NCI-H510A treated with DMSO at 0.1 percent for 48 hours (cell line): Measurements from ENCODE around the gene COQ7.

Experiments
- DNase-seq: peaks from one replicate; lab custom pipeline; 2025; lab: John Stamatoyannopoulos, UW

The COQ7 gene

DNA sequence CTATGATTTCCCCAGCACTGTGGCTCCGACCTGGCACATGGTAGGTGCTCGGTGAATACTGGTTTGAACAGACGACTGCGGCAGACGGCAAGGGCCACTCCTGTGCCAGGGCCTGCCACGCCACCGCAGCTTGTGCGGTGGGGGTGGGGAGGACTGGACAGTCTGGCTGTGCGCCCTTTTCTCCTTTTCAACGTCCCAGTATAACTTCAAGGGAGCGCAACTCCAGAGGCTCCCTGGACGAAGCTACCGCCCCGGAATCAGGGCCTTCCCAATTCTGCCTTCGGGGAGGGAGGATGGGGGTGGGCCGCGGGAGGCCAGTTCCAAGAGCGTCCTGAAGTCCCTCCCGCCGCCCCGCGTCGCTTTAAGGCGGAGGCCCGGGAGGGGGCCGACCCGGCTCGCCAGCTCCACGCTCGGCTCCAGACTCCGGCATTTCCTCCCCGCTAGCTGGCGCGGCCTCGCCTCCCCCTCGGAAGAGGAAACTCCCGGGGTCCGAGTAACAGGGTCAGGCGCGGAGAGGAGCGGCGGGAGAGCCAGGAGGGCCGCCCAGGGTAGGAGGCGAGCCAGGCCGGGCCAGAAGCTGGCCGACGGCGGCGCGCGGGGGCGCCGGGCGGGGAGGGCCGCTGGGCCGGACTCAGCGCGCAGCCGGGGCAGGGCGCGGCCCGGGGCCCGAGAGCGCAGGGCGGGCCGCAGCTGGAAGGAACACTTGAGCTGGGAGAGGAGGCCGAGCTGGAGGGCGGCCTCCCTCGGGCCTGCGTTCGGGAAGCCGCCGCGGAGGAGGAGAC, 46.4 kb downstream of the COQ7 start, which contains the start of gene ITPRIPL2:
Gene ITPRIPL2 (plus strand): TSS at position 388 of the 782 bp plus-strand sequence. CDS start 498 bp downstream, outside the sequence.
- peak; percentile 99 for DNase-seq

DNA sequence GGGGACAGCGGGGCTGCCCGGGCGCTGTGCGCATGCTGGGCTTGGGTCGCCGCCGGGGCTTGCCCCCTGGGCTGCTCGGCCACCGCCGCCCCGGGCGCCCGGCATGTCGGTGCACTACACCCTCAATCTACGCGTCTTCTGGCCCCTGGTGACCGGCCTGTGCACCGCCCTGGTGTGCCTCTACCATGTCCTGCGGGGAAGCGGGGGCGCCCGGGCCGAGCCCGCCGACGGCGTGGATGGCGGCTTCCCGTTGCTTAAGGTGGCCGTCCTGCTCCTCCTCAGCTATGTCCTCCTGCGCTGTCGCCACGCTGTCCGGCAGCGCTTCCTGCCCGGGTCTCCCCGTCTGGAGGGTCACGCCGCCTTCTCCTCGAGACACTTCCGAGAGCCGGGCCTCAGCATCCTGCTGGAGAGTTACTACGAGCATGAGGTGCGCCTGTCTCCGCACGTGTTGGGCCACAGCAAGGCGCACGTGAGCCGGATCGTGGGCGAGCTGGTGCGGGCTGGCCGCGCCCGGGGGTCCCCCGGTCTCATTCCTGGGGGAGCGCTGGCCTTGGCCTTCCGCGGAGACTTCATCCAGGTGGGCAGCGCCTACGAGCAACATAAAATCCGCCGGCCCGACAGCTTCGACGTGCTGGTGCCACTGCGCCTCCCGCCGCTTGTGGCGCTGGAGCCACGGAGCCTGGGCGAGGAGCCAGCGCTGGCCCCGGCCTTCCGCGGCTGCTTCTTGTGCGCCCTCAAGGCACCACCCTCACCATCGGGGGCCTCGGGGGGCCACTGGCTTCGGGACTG, 47.1 kb downstream of the COQ7 start:
- peak; percentile 93 for DNase-seq

DNA sequence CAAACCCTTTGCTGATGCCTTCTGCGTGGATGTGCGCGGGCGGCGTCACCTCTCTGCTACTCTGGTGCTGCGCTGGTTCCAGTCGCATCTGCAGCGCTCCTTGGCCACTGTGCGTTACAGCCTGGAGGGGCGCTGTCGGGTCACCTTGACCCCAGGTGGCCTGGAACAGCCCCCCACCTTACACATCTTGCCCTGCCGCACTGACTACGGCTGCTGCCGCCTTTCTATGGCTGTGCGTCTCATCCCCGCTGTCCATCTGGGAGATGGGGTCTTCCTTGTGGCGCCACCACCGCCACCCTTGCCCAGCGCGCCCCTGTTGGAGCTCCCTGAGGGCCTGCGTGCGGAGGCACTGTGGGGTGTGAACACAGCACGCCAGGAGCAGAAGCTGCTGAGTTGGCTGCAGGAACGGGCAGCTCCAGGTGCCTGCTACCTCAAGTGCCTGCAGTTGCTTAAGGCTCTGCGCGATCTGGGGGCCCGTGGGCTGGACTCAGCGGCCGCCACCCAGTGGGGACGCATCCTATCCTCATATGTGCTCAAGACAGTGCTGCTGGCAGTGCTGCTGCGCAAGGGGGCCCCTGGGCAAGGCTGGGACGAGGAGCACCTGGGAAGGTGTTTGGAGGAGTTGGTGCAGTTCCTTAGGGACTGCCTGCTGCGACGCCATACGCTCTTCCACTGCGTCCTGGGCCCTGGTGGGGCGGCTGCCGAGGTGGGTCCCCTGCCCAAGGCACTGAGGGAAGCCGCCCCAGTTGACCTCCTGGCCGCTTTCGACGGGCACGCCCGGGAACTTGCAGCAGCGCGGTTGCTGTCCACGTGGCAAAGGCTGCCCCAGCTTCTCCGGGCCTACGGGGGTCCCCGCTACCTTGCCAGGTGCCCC, 48.0 kb downstream of the COQ7 start:
- no peak for DNase-seq

DNA sequence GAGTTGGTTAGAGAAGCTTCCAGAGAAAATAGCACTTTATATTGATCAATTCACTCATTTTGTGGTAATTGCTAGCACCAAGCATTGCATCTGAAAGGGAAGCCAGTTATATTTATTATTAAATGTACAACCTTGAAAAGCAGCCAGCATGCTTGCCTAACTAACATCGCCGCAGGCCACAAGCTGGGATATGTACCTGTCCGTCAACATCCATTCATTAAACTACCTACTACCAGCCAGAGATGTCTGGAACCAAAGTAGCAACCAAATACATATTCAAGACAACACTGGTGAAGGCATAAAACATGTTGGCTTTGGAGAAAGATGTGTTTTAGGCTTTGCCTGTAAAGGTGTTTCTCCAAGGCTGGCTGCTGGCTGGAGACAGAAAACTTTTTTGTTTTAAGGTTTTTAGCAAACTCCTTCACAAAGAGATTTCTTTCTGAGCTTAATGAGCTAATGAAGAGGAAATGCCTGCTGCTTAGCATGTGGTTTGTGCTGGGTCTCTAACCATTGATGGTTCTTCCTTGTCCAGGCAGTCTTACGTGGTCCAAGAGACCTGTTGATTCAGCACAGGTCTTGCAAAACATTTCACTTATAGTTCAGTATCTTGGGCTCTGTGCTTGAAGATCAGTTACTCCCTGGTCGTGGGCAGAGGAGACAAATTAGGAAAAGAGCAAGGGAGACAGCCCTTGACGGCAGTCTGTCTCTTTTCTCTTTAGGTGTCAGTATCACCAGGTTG, 49.5 kb downstream of the COQ7 start:
- DNase-seq, result no peak

DNA sequence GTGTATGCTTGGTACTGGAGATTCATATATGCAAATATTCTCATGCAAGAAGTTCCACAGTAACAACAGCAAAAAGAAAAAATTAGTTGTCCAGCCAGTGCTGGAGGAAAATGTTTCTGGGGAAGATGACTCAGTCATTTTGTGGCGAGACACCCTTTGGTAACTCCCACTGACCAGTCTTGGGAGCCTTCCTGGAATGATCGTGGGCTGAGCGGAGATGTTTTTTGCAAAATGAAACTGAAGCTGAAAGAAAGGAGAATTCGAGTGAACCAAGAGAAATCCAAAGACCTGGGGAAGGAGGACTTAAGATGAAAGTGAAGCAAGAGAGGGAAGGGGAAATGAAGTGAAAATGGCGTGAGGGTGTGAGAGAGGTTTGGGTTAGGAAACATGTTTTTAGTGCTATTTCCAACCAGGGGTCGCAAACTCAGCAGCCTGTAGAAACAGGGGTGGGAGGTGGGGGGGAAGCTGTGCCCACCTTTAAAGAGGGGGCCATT, 51.6 kb downstream of the COQ7 start:
- DNase-seq, result no peak

DNA sequence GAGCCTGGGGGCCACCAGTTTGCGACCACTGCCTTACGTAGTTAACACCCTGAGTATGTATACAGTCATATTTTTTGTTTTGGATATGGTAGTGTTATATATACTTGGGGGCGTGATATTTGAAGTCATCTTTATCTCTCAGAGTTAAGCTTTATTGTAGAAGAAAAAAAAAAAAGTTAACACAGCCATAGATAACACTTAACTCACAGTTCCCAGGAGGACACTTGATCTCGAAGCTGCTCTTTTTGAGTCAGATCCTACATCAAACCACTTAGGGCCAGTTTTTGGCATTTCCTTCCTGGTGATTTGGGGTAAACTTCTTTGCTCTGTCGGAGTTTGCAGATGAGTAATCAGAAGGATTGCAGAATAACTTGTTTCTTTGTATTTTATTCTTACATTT, 52.1 kb downstream of the COQ7 start:
- DNase-seq, result no peak

DNA sequence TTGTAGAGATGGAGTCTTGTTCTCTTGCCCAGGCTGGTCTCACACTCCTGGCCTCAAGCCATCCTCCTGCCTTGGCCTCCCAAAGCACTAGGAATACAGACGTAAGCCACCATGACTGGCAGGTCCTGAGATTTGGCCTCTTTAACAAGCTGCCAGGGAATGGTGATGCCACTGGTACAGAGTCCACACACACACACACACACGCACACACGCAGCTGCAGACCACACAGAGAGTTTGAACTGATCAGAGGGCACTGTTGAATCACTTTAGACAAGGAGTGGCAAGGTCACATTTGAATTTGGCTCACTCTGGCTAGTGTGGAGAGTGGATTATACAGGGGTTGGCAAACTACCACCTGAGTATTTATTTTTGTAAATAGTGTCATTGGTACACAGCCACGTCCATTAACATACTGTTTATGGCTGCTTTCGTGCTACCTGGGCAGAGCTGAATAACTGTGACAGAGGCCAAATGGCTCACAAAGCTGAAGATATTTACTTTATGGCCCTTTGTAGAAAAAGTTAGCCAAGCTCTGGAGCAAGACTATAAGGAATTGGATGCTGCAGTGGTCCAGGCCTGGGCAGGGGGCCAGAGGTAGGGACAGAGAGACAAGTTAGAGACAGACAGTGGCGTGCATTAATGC, 56.2 kb downstream of the COQ7 start:
- no peak for DNase-seq

DNA sequence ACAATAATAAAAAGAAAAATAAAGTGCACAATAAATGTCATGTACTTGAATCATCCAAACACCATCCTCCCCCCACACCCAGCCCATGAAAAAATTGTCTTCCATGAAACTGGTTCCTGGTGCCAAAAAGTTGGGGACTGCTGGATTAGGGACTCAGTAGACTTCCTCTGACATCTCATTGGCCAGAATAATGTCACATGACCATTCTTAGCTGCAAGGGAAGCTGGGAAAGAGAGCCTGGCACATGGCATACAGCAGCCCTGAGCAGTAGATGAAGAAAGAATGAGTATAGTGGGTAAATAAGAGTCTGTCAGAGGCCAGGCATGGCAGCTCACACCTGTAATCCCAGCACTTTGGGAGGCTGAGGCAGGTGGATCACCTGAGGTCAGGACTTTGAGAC, 58.9 kb downstream of the COQ7 start:
- DNase-seq, result no peak

DNA sequence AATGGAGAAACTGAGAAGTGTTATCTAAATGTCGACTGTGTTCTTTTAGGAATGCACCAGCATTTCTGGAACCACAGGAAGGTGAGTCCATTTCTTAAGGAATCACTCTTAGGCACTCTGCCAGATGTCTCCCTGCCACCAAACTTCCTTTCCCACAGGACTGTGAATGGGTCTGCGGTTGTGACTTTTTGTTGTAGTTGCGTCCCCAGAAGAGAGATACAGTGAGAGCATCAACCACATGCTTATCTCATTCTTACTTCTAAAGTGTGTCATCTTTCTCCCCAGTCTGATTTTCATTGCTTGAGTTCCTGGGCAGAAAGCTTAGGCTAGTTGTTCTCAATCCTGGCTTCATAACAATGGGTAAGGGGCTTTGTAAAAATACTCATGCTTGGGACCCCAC, 59.8 kb downstream of the COQ7 start:
- DNase-seq, result no peak

DNA sequence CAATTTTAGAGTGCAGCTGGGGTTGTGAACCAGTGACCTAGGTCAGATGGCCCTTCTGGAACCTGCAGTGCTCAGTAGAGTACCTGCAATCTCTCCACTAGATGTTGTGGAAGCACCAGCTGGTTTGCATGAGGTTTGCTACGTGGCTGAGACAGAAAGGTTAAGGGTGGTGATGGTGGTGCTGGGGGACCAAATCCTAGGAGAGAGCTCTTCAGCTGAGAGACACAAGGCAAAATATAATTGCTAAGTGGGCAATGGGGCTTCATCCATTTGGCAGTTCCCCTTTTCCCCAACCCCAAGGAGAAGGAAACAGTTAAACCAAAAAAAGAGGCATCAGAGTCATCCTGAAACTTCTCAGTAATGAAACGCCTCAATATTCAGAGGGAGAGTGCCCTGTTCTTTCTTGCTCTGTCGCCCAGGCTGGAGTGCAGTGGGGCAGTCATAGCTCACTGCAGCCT, 60.3 kb downstream of the COQ7 start:
- DNase-seq, result no peak

DNA sequence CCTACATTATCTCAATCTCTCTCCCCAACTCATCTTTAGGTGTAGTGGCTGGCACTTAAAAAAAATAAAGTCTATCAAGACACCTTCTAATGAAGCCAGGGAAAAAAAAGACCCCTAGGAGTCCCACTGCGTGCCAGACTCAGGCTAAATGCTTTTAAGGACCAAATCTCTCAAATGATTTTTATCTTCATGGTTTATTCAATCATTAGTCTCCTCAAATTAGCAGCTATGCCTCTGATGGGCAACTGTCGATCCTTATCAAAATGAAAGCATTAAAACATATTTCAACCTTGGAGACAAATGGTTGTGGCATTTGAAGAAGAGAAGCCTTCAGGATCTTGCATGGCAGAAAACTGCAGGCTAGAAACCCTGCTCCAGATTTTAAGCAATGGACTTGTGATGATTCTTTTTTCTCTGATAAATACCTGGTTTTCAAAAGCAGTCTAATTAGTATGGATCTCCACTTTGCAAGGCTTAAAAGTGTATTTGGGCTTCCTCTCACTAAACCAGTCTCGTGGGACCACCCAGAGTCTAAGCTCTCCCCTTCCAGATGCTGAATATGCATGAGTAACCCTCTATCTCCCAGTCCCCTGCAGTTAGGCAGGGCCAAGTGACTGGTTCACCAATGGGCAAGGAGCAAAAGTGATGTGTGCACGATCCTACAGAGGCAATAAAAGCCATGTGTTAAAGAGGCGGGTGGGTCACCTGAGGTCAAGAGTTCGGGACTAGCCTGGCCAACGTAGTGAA, 61.2 kb downstream of the COQ7 start:
- DNase-seq, result no peak
